Mesendoderm (in vitro differentiated cells): Measurements from ENCODE around the gene PHACTR1.

Experiments used
- DNase-seq: peaks from one replicate; pipeline ENCODE4 v3.0.0; 2013
- H2AK5ac ChIP-seq: 2 replicates; pipeline ENCODE4 v1.6.1; 2013; ENCODE audit warnings: low read length, inconsistent platforms
- H2BK120ac ChIP-seq: 2 replicates; pipeline ENCODE4 v1.6.1; 2013; ENCODE audit warnings: low read depth, mild to moderate bottlenecking, low read length, moderate library complexity, mixed read lengths
- H2BK15ac ChIP-seq: replicated peaks from 2 replicates; pipeline ENCODE4 v1.6.1; 2013; ENCODE audit warnings: low read depth, mild to moderate bottlenecking, moderate library complexity
- H2BK5ac ChIP-seq: 2 replicates; pipeline ENCODE4 v1.6.1; 2013; ENCODE audit warnings: low read length, inconsistent platforms
- H3K18ac ChIP-seq: 2 replicates; pipeline ENCODE4 v1.6.1; 2013; ENCODE audit warnings: mild to moderate bottlenecking, low read length, mixed read lengths
- H3K23ac ChIP-seq: one replicate; pipeline ENCODE4 v1.6.1; 2013; ENCODE audit warnings: low read length
- H3K27ac ChIP-seq: 2 replicates; pipeline ENCODE4 v1.5.1; 2013; ENCODE audit warnings: low read depth, mild to moderate bottlenecking, inconsistent platforms, low read length, moderate library complexity
- H3K27me3 ChIP-seq: 2 replicates; pipeline ENCODE4 v1.6.1; 2013; ENCODE audit warnings: low read length, control low read depth, mild to moderate bottlenecking, inconsistent platforms; ENCODE audit not compliant: insufficient read depth, poor library complexity
- H3K36me3 ChIP-seq: 2 replicates; pipeline ENCODE4 v1.6.1; 2013; ENCODE audit warnings: low read length, inconsistent platforms; ENCODE audit not compliant: control insufficient read depth, insufficient read depth
- H3K4ac ChIP-seq: one replicate; pipeline ENCODE4 v1.6.1; 2013; ENCODE audit warnings: low read depth, mild to moderate bottlenecking, low read length, moderate library complexity
- H3K4me1 ChIP-seq: 2 replicates; pipeline ENCODE4 v1.6.1; 2013; ENCODE audit warnings: low read depth, low read length, inconsistent platforms; ENCODE audit not compliant: control insufficient read depth
- H3K4me2 ChIP-seq: 2 replicates; pipeline ENCODE4 v1.6.1; 2013; ENCODE audit warnings: low read length
- H3K4me3 ChIP-seq: 2 replicates; pipeline ENCODE4 v1.5.1; 2013; ENCODE audit warnings: mild to moderate bottlenecking, low read length
- H3K56ac ChIP-seq: one replicate; pipeline ENCODE4 v1.6.1; 2013; ENCODE audit warnings: low read length
- H3K79me1 ChIP-seq: 2 replicates; pipeline ENCODE4 v1.6.1; 2013; ENCODE audit warnings: low read length, inconsistent platforms
- H3K79me2 ChIP-seq: 2 replicates; pipeline ENCODE4 v1.6.1; 2013; ENCODE audit warnings: mild to moderate bottlenecking, low read length; ENCODE audit not compliant: control insufficient read depth, insufficient read depth
- H3K9ac ChIP-seq: 2 replicates; pipeline ENCODE4 v1.6.1; 2013; ENCODE audit warnings: low read length, inconsistent platforms
- H4K5ac ChIP-seq: one replicate; pipeline ENCODE4 v1.6.1; 2013; ENCODE audit warnings: low read length
- H4K8ac ChIP-seq: one replicate; pipeline ENCODE4 v1.6.1; 2013; ENCODE audit warnings: low read depth, mild to moderate bottlenecking, control low read depth, low read length, moderate library complexity
- WGBS: extraction: QIAGEN DNeasy Blood & Tissue Kit; methylation state at CpG from one replicate; pipeline ENCODE4 v1.1.7; 2013; ENCODE audit warnings: low lambda C conversion rate, missing lambda C conversion rate; ENCODE audit not compliant: insufficient coverage; ENCODE audit errors: extremely low coverage; 5-methylcytosine and 5-hydroxymethylcytosine counted together

PHACTR1 gene

DNA sequence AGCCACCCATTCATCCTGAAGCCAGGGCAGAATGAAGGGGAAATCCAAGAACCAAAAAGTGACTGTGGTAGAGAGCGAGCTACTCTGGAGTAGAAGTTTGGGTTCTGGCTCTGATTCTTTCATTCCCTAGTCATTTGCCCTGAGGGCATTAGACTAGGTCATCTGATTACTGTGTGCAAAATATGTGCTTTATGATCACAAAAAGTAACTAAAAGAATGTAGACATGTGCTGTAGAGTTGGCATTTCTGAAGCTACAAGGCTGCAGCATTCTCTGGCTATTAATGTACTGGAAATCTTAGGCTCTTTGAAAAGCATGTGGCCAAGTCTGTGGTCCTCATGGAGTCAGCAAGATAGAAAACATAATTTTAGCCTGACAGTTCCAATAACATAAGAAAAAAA is 517.6 kb downstream of the PHACTR1 start:
- WGBS = no CpG with 5 or more reads among the region's 1 CpG
- Histone ChIP-seq H4K8ac (no peak overlapping the region), H3K9ac (no peak overlapping the region), H3K4ac (no peak overlapping the region), H3K18ac (no peak overlapping the region), H2AK5ac (no peak overlapping the region), H2BK5ac (no peak overlapping the region), H3K27me3 (no peaks in the 10 kb centered on the region), H3K56ac (no peak overlapping the region), H3K4me2 (no peak overlapping the region), H3K36me3 (no peaks in the 10 kb centered on the region), H4K5ac (no peak overlapping the region), H3K27ac (no peak overlapping the region), H3K23ac (no peak overlapping the region), H3K79me1 (no peaks in the 10 kb centered on the region), H2BK15ac (no peak overlapping the region), H3K79me2 (no peaks in the 10 kb centered on the region), H3K4me3 (no peak overlapping the region), H3K4me1 (peaks cover 5% of the 10 kb centered on the region), H2BK120ac (no peak overlapping the region)
- no peak for DNase-seq

DNA sequence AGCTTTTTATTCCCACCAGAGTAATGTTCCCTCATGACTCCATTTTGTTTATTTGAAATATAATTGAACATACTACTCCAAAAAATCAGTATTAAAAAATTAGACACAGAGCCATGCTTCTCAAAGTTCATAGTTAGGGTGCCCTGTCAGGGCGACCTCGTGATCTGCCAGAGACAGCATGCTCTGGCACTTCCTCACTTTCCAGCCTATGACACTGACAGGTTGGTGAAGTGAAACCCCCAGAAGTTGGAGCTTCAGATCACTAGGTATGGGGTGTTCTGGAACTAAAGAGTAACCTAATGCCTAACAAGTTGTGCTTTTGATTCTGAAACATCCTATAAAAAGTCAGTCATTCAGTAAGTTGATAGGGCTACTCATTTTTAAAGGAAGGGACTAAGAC is 518.8 kb downstream of the PHACTR1 start:
- H3K27ac ChIP-seq = no peak overlapping the region
- H3K4ac ChIP-seq = no peak overlapping the region
- no CpG with 5 or more reads among the region's 2 CpGs for WGBS
- no peak overlapping the region for H4K8ac ChIP-seq
- no peak overlapping the region for H3K9ac ChIP-seq
- no peak for DNase-seq
- H3K4me2 ChIP-seq = no peak overlapping the region
- H3K79me1 ChIP-seq = no peaks in the 10 kb centered on the region
- no peak overlapping the region for H3K18ac ChIP-seq
- no peak overlapping the region for H2BK5ac ChIP-seq
- H3K36me3 ChIP-seq = no peaks in the 10 kb centered on the region
- no peaks in the 10 kb centered on the region for H3K27me3 ChIP-seq
- no peak overlapping the region for H3K23ac ChIP-seq
- H2BK120ac ChIP-seq = no peak overlapping the region
- H3K4me1 ChIP-seq = no peaks in the 10 kb centered on the region
- no peak overlapping the region for H2AK5ac ChIP-seq
- H3K79me2 ChIP-seq = no peaks in the 10 kb centered on the region
- no peak overlapping the region for H3K56ac ChIP-seq
- H3K4me3 ChIP-seq = no peak overlapping the region
- no peak overlapping the region for H4K5ac ChIP-seq
- no peak overlapping the region for H2BK15ac ChIP-seq

- no peak overlapping the region for H3K4me2 ChIP-seq
- H3K18ac ChIP-seq = no peak overlapping the region
- H3K9ac ChIP-seq = no peak overlapping the region
- H2AK5ac ChIP-seq = no peak overlapping the region
- H3K27ac ChIP-seq = no peak overlapping the region
- no peak overlapping the region for H4K5ac ChIP-seq
- no peaks in the 10 kb centered on the region for H3K27me3 ChIP-seq
- WGBS = no CpG with 5 or more reads among the region's 3 CpGs
- H3K4me3 ChIP-seq = no peak overlapping the region
- no peaks in the 10 kb centered on the region for H3K79me1 ChIP-seq
- H3K56ac ChIP-seq = no peak overlapping the region
- no peak overlapping the region for H2BK120ac ChIP-seq
- H3K4me1 ChIP-seq = no peaks in the 10 kb centered on the region
- no peak overlapping the region for H2BK15ac ChIP-seq
- H3K23ac ChIP-seq = no peak overlapping the region
- H3K4ac ChIP-seq = no peak overlapping the region
- no peak overlapping the region for H2BK5ac ChIP-seq
- H3K36me3 ChIP-seq = no peaks in the 10 kb centered on the region
- no peak for DNase-seq
- no peak overlapping the region for H4K8ac ChIP-seq
- no peaks in the 10 kb centered on the region for H3K79me2 ChIP-seq
These were observed 520.8 kb downstream of the PHACTR1 start for GRCh38 chr6:13237318-13237717.

GRCh38 chr6:13238017-13238416 is 521.5 kb downstream of the PHACTR1 start:
- no peak overlapping the region for H4K8ac ChIP-seq
- no peak overlapping the region for H2BK15ac ChIP-seq
- H3K4me2 ChIP-seq = no peak overlapping the region
- no peak overlapping the region for H3K4me3 ChIP-seq
- no peaks in the 10 kb centered on the region for H3K36me3 ChIP-seq
- DNase-seq = peak; percentile 59
- H3K79me2 ChIP-seq = no peaks in the 10 kb centered on the region
- no peak overlapping the region for H3K18ac ChIP-seq
- WGBS = no CpG with 5 or more reads among the region's 6 CpGs
- H3K27me3 ChIP-seq = no peaks in the 10 kb centered on the region
- H3K27ac ChIP-seq = no peak overlapping the region
- no peaks in the 10 kb centered on the region for H3K79me1 ChIP-seq
- no peak overlapping the region for H3K56ac ChIP-seq
- no peak overlapping the region for H3K4ac ChIP-seq
- H3K4me1 ChIP-seq = no peaks in the 10 kb centered on the region
- no peak overlapping the region for H4K5ac ChIP-seq
- H2BK120ac ChIP-seq = no peak overlapping the region
- H2AK5ac ChIP-seq = no peak overlapping the region
- no peak overlapping the region for H3K23ac ChIP-seq
- no peak overlapping the region for H2BK5ac ChIP-seq
- H3K9ac ChIP-seq = no peak overlapping the region

GRCh38 chr6:13238640-13239216 is 522.2 kb downstream of the PHACTR1 start:
- WGBS = no CpG with 5 or more reads among the region's 7 CpGs
- no peak overlapping the region for H2AK5ac ChIP-seq
- H3K18ac ChIP-seq = no peak overlapping the region
- no peaks in the 10 kb centered on the region for H3K79me1 ChIP-seq
- H3K36me3 ChIP-seq = no peaks in the 10 kb centered on the region
- H3K27me3 ChIP-seq = no peaks in the 10 kb centered on the region
- H3K4ac ChIP-seq = no peak overlapping the region
- H3K23ac ChIP-seq = no peak overlapping the region
- H2BK15ac ChIP-seq = no peak overlapping the region
- H2BK120ac ChIP-seq = peak overlapping the region; percentile 51
- H3K4me1 ChIP-seq = no peaks in the 10 kb centered on the region
- H3K79me2 ChIP-seq = no peaks in the 10 kb centered on the region
- no peak overlapping the region for H3K4me2 ChIP-seq
- H4K8ac ChIP-seq = no peak overlapping the region
- no peak for DNase-seq
- no peak overlapping the region for H3K9ac ChIP-seq
- H2BK5ac ChIP-seq = no peak overlapping the region
- H3K56ac ChIP-seq = no peak overlapping the region
- H3K4me3 ChIP-seq = no peak overlapping the region
- H3K27ac ChIP-seq = no peak overlapping the region
- H4K5ac ChIP-seq = no peak overlapping the region
